Measurements from ENCODE around the gene LCN15. TPM values are rescaled to one million over a fixed set of nuclear protein-coding genes. Genes with fewer than 3 reads are reported as not detected.
A peak's percentile ranks its signal among the peaks of the same experiment; 100 is the strongest.

Gene LCN15
- total RNA-seq, 1 donor from 2014 or later, result not detected

GRCh38 chr9:136723362-136723976 is 40.8 kb downstream of the LCN15 start:
- H3K9me3 Mint-ChIP-seq (ENCODE audit: unreplicated experiment), result no peaks in the 10 kb centered on the region
- no peaks in the 10 kb centered on the region for H3K27me3 ChIP-seq (ENCODE audit: insufficient read depth, low read length)
- H3K4me3 ChIP-seq (ENCODE audit: insufficient read depth, low read depth, low read length), result no peak overlapping the region
- peak overlapping the region; percentile 69 for H3K27ac Mint-ChIP-seq (ENCODE audit: unreplicated experiment)
- no peak overlapping the region for H3K4me2 ChIP-seq (ENCODE audit: low read length)
- H3K36me3 ChIP-seq (ENCODE audit: insufficient read depth, low read length), result peaks cover 22% of the 10 kb centered on the region
- no peak overlapping the region for H3K9ac ChIP-seq (ENCODE audit: low read length)
- DNase-seq (ENCODE audit: low read depth) (no peak), FAIRE-seq (no peak)
- H3K9me3 ChIP-seq (ENCODE audit: insufficient read depth, low read depth, low read length), result no peaks in the 10 kb centered on the region
- H3K27ac ChIP-seq (ENCODE audit: low read depth, low read length), result no peak overlapping the region
- H3K79me2 ChIP-seq (ENCODE audit: insufficient read depth, low read length), result peaks cover 48% of the 10 kb centered on the region
- H3K36me3 Mint-ChIP-seq (ENCODE audit: low read depth, unreplicated experiment), result peaks cover 8% of the 10 kb centered on the region
- peaks cover 71% of the 10 kb centered on the region for H4K20me1 ChIP-seq (ENCODE audit: insufficient read depth, low read length)
- H3K4me1 ChIP-seq (ENCODE audit: insufficient read depth, low read length), result peaks cover 39% of the 10 kb centered on the region
- H3K4me3 Mint-ChIP-seq (ENCODE audit: unreplicated experiment), result peak overlapping the region; percentile 40
- H2AFZ ChIP-seq (ENCODE audit: low read depth, low read length), result no peak overlapping the region
- TF ChIP-seq CTCF (IDR thresholded peaks at IDR 0.05; ENCODE audit: insufficient read depth, low read depth, low read length) (no peak), EZH2 (IDR thresholded peaks at IDR 0.05; ENCODE audit: insufficient read depth, low read length) (no peak)
- no peaks in the 10 kb centered on the region for H3K27me3 Mint-ChIP-seq (ENCODE audit: low read depth, unreplicated experiment)
- peaks cover 15% of the 10 kb centered on the region for H3K4me1 Mint-ChIP-seq (ENCODE audit: low read depth, unreplicated experiment)

- Histone ChIP-seq H3K27me3 (ENCODE audit: insufficient read depth, low read length) (no peaks in the 10 kb centered on the region), H3K36me3 (ENCODE audit: insufficient read depth, low read length) (peaks cover 22% of the 10 kb centered on the region), H3K4me2 (ENCODE audit: low read length) (no peak overlapping the region), H3K9me3 (ENCODE audit: insufficient read depth, low read depth, low read length) (no peaks in the 10 kb centered on the region), H3K27ac (ENCODE audit: low read depth, low read length) (no peak overlapping the region), H3K9ac (ENCODE audit: low read length) (no peak overlapping the region), H4K20me1 (ENCODE audit: insufficient read depth, low read length) (peaks cover 71% of the 10 kb centered on the region), H3K79me2 (ENCODE audit: insufficient read depth, low read length) (peaks cover 45% of the 10 kb centered on the region), H3K4me3 (ENCODE audit: insufficient read depth, low read depth, low read length) (no peak overlapping the region), H2AFZ (ENCODE audit: low read depth, low read length) (no peak overlapping the region), H3K4me1 (ENCODE audit: insufficient read depth, low read length) (peaks cover 37% of the 10 kb centered on the region)
- H3K4me1 Mint-ChIP-seq (ENCODE audit: low read depth, unreplicated experiment), result peaks cover 15% of the 10 kb centered on the region
- H3K4me3 Mint-ChIP-seq (ENCODE audit: unreplicated experiment), result no peak overlapping the region
- peaks cover 8% of the 10 kb centered on the region for H3K36me3 Mint-ChIP-seq (ENCODE audit: low read depth, unreplicated experiment)
- no peaks in the 10 kb centered on the region for H3K27me3 Mint-ChIP-seq (ENCODE audit: low read depth, unreplicated experiment)
- H3K9me3 Mint-ChIP-seq (ENCODE audit: unreplicated experiment), result no peaks in the 10 kb centered on the region
- TF ChIP-seq CTCF (IDR thresholded peaks at IDR 0.05; ENCODE audit: insufficient read depth, low read depth, low read length) (no peak), EZH2 (IDR thresholded peaks at IDR 0.05; ENCODE audit: insufficient read depth, low read length) (no peak)
- H3K27ac Mint-ChIP-seq (ENCODE audit: unreplicated experiment), result no peak overlapping the region
- DNase-seq (ENCODE audit: low read depth), result no peak
- no peak for FAIRE-seq
Measured at GRCh38 chr9:136722969-136723356, 41.4 kb downstream of the LCN15 start.

Measured in astrocyte (in vitro differentiated cells and primary cell).